Stimulated activated CD8-positive, alpha-beta memory T cell treated with anti-CD3 and anti-CD28 coated beads, Interleukin-4, amount 100 ng/mL, for 48 hours (primary cell): Measurements from ENCODE around the gene KCNK16.
"Not testable (repeated sequence)": the region's sequence is repeated elsewhere in the genome, so short reads cannot be mapped to it uniquely, and the experiment has no call there.

ENCODE experiments used
- DNase-seq: peaks from one replicate; pipeline ENCODE4 v3.0.0-alpha.2; 2020

The KCNK16 gene

DNA sequence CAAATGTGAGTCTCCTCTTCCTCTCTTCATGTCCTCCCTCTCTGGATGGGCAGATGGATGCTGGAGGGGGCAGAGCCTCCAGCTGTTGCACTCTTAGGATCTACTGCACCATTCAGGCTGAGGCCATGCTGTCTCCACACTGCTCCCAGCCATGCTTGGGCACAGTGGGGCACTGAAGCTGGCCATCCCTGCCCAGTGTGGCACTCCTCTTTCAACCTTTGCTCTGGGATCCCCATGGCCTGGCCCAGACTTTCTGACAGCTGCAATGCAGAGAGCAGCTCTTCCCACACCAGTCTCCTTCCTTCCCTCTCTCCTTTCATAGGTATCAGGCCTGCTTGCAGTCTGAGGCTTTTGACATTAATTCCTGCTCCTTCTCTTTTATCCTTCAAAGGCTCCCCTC is 17.6 kb downstream of the KCNK16 start:
- DNase-seq = no peak

DNA sequence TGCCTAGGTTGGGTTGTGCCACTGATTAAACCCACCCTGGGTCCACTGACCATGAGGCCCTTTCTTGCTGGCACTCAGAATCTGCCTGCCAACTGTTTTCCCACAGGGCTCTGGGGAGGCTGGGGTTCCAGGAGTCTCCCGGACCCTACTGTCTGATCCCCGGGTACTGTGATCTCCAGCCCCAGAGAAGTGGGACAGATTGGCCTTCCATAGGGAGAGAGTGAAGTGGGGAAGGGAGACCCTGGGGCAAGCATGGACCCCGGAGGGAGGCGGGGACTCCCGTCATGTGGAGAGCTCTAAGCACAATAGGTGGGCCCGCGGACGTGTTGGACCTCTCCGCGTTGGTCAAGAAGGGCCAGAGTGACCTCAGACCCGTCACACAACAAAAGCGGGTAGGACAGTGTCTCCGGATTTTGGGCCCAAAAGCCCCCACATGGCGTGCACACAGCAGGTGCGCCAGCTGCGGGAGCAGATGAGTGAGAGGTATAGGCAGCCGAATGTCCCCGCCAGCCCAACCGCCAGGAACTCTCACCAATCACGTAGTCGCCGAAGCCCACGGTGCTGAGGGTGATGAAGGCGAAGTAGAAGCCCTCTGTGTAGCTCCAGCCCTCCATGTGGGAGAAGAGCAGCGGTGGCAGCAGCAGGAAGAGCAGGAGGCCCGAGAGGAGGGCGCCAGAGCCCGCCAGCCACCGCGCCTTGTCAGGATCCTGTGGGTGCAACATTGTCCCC is 18.9 kb downstream of the KCNK16 start:
- no peak for DNase-seq

DNA sequence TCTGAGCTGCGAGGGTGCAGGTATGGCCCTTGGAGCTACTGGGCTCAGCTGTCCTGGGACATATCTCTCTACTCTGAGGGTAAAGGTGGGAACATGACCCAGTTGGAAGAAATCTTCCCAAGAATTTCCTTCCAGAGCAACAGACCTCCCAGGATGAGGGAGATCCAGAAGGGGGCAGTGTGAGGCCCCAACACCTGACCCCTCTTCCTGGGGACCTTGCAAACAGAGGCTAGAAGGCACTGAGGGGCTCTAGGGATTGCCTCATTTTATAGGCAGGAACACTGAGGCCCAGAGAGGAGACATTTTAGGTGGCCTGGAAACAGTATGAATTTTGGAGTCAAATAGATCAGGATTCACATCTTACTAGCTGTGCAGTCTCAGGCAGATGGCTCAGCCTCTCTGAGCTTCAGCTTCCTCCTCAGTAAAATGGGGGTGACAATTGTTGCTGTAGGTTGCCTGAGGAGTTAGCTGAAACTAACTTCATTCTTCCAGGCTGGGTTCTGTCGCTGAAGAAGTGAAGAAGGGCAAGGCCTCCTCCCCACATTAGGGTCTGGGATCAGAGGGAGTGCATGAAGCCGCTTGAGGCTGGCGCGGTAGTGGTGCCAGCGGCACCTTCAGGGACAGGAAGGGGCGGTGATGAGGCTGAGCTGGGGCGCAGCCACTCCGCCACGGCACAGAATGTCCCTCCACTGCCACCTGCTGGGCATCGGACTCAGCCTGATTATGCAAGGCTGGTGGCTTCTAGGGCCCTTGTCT is 19.7 kb downstream of the KCNK16 start:
- DNase-seq = peak; percentile 96

DNA sequence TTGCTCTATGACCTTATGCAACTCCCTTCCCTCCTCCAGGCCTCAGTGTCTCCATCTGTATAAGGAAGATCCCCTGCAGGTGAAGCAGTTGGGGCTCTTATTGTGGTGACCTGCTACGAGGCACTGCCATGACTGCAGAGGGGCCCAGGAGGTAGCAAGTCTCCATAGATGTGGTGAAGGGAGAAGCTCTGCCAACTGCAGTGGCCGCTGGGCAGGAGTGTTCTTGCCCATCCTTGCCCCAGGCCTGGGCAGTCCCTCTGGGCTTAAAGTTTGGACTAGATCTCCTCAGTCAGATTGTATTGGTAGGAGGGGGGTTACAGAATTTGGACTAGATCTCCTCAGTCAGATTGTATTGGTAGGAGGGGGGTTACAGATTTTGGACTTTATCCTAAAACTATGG is 20.5 kb downstream of the KCNK16 start:
- no peak for DNase-seq

DNA sequence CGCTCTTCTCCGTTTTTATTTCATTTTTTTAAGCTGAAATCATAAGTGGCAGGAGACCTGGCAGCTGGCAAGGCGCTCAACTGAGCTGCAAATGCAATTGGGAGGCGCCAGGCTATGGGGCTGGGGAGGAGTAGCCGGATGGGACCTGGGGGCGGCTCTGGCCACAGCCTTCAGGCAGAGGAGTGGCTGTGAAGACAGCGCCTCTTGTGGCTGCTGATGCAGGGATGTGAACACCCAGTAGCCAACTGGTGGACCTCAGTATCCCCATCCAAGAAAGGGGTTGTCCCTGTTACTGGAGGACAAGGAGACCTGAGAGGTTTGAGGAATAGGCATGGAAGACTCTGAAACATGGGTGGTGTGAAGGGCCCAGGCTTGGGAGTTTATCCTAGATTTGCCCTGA is 20.9 kb downstream of the KCNK16 start:
- no peak for DNase-seq

GRCh38 chr6:39300739-39301138 is 21.8 kb downstream of the KCNK16 start:
- DNase-seq = no peak

DNA sequence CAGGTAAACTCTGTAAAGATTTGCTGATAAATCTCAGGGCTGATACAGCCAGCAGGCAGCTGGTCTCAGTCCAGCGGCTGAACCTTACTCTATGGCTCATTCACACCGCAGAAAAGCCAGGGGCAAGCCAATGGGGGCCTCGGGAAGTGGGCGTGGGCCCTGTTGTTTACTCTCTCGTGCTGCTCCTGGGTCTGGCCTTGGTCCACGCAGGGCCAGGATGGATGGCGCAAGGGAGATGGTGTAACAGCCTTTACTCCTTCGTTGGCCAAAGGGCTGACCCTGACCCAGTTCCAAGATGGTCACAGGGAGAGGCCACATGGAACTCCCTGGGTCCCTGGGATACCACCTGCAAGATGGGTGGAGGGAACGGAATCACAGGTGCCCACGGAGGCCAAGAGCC is 24.4 kb downstream of the KCNK16 start:
- DNase-seq = no peak

GRCh38 chr6:39296745-39297640 is 25.5 kb downstream of the KCNK16 start:
- DNase-seq = no peak

DNA sequence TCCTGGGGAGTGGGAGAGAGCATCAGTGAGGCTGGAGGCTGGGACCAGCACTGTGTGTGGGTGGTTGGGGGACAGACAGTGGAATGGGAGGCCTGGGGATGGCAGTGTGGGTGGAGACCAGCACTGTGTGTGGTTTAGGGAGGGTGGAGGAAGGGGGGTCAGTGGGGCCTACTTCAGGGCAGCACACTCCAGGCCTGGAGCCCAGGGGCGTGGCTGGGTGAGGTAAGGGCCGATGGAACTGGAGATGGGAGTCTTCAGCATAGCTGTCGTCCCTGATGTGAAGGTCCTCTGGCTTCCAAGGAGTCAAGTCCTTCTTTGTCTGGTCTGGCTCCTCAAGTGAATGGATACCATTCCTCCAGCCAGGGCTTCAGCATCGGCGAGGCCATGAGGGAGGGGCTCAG is 26.9 kb downstream of the KCNK16 start:
- no peak for DNase-seq

GRCh38 chr6:39294899-39295298 is 27.6 kb downstream of the KCNK16 start:
- DNase-seq = no peak

GRCh38 chr6:39294133-39294532 is 28.4 kb downstream of the KCNK16 start:
- DNase-seq = no peak

DNA sequence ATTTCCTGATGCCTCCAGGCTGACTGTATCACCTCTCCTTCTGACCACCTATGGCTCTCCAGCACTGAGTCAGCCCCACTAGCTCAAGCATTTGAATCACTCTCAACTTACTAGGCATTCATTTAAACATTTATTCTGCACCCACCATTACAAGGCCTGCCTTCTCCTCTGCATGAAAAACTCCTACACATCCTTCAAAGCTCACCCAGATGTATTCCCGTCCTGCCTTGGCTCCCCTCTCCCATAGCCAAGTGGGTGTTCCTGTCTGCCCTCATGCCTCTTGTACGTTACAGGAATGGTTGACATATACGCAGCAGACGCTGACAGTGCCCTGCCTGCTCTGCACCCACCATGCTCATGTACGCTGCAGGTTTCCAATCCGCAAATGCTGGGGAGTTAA is 29.9 kb downstream of the KCNK16 start:
- DNase-seq = no peak

DNA sequence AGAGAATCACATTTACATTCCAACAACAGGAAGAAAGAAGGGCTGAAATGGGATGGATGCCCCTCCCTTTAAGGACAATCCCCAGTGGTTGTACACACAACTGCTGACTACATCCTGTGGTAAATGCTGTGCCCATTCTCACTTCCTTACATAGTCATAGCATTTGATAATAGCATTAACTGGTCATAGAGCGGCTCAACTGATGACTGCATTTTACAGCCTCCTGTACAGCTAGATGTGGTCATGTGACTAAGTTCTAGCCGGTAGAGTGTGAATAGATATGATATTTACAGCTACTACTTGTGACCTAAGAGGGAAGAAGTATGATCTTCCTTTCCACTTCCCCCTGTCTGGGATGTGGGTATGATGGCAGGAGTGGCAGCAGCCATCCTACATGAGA is 33.0 kb downstream of the KCNK16 start:
- no peak for DNase-seq

DNA sequence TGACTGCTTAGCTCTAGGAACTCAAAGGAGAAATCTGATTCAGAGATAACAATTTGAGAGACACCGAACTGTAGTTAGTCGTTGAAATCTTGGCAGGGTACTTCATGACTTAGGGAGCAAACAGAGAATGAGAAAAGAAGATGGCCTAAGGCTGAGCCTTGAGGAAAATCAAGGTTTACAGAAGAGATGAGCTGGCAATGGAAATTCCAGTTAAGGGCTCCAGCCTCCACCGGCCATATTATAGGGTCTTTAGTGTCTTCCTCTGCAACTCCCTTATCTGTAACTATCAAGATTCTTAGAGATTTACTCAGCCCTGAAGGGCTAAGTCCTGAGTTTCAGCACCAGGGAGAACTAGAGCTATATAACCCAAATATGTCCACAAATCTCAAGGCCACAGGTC is 34.9 kb downstream of the KCNK16 start:
- DNase-seq = no peak

DNA sequence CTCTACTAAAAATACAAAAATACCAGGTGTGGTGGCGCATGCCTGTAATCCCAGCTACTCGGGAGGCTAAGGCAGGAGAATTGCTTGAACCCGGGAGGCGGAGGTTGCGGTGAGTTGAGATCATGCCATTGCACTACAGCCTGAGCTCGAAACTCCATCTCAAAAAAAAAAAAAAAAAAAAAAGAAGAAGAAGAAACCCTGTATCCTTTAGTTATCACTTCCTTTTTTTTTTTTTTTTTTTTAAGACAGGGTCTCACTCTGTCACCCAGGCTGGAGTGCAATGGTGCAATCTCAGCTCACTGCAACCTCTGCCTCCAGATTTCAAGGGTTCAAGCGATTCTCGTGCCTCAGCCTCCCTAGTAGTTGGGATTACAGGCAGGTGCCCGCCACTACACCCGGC is 35.9 kb downstream of the KCNK16 start:
- not testable (repeated sequence) for DNase-seq

- DNase-seq = no peak
These were observed 39.7 kb downstream of the KCNK16 start for GRCh38 chr6:39282774-39283173.

GRCh38 chr6:39281312-39281980 is 41.1 kb downstream of the KCNK16 start:
- DNase-seq = no peak

DNA sequence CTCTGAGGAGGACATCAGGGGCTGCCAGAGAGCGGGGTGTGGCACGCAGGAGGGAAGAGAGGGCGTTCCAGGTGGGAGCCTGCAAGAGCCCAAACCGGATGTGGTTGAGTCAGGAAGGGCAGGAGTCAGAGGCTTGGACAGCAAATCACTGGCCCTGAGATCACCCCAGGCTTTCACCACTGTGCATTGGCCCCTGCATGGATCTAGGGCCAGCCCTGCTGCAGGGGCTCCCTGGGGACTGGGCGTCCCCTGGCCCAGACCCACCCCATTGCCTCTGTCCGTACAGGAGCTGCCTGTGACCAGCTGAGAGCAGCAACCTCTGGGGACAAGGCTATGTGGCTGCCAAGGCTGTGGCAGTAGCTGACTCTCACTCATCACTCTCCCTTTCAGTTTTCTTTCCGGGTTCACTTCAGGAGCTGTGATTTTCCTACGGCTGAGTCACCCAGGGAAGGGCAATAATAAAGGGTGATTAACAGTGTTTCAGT is 42.2 kb downstream of the KCNK16 start:
- DNase-seq = no peak

DNA sequence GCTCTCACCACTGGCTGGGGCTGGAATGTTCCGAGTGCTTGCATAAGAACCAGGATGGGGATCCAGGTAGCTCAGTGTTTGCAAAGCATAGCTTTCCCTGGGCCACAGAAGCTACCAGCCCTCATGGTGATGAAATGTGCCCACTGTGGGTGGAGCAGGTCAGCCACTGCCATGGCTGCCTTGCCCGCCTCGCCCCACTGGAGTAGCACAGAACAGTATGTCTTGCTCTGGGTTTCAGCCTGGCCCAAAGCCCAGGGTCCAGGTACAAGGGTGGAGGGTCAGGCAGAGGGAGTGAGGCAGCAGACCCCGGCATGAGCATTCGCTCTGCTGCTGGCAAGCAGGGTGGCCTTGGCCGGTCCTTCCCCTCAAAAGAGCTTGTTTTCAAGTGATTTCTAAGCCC is 43.0 kb downstream of the KCNK16 start:
- no peak for DNase-seq

- no peak for DNase-seq
These were observed 46.0 kb downstream of the KCNK16 start for GRCh38 chr6:39276379-39276995.

DNA sequence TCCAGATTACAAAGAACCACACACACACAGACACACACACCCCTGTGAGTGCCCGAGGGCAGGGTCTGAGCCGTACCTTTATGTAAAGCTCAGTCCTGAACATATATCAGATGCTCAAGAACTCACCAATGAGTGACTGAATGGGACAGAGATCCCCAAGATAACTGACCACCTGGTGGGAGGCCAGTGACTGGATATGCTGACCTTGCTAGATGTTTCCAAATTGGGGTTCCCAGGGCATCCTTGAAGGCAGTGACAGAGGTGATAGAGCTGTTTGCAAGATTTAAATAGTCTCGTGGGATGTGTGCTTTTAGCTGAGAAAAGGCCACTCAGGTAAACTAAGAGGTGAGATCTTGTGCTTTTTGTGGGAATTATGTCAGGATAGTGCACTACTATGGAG is 47.6 kb downstream of the KCNK16 start:
- DNase-seq = no peak

DNA sequence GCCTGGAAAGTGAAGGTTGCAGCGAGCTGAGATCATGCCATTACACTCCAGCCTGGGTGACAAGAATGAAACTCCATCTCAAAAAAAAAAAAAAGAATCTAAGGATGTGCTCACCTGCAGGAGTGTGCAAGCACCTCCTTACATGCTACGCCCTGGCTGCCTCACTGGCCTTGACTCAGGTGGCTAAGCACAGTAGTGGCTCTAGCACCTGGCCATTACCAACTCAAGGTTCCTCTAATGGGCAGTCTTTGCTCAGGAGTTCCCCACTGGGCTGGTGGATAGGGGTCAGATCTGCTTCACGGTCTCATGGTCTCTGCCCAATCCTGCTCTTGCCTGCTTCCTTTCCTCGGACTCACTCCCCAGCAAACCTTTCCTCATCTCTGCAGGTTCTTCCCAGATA is 48.0 kb downstream of the KCNK16 start:
- no peak for DNase-seq
